ENCODE results near the gene RELT.

Gene RELT

DNA sequence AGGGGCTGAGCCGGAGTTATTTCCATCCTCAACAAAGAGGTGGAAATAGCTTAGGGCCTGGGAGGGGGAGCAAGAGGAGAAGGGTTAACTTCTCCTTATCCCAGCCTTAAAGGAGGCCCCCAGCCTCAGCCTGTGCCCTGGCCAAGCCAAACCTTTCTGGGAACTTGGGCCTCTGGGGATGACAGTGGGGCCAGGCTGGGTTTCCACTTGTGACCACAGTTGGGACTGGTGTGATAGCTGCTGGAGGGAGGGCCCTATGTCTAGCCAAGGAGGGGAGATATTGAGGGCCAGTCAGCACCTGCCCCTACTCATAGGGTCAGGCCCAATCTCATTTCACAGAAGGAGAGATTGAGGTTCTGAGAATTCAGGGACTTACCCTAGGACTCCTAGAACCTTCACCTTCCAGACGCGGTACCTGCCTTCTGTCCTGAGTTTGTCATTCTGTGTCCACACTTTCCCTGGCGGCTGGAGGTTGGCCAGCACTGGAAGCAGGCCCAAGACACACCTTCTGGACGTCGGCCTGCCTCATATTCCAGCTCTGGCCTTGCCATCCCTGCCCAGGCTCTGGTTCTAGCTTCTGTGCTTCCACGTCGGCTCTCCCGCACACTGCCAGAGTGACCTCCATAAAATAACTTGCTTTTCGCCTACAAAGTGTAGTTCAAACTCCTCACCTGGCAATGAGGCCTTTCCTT is 3.1 kb downstream of the RELT start:
- DNase-seq = no peak

DNA sequence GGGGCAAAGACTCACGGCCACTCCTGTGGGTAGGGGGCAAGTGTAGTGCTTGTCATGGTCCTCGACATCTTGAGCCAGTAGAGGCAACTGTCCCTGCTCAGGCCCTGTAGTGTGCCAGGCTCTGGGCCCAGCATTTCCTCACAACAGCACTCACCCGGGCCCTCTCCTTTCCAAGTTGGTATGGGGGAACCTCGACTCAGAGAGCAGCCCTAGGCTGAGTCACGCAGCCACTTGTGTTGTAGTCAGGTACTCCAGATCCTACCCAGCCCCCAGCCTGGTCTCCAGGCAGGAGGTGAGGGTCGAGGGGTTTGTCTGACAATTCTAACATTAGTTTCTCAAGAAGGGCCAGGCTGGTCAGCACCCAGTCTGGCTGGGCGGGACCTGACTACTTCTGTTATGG is 4.1 kb downstream of the RELT start:
- no peak for DNase-seq

DNA sequence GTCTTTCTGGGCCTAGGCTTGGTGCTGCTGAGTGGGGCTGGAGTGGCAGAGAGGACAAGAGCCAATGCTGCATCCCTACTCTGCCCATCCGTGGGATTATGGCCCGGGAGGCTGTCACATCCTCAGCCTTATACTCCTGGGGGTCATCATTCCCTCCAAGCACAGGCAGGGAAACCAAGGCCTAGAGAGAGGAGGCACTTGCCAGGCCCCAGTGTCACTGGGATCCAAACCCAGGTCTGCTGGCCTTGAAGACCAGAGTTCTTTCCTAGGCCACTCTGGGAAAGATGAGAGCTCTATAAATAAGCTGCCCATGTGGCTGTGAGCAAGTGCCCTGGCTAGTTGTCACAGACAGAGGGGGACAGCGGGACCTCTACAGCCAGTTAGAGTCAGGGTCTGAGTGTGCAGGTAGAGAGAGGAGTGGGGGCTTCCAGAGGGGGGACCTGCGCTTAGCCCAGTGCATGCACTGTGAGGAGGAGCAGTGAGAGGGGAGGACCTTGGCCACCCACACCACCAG is 4.8 kb downstream of the RELT start:
- DNase-seq = no peak

DNA sequence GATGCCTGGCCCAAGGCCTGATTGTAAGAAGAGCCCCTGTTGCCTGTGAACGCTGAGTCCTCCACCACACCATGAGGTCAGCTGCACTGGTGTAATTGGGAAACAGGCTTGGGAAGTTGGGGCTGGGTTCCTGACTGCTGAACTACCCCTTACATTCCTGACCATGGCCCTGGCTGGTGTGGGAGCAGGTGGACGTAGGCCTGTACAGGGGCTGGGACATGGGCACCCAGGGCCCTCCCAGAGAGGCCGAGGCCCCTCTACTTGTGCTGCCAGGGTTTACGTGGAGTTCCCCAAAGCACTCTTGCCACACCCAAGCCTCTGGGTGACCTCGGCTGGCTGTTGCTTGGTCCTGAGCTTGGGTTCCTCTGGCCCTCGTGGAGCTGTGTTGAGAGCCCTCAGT is 5.4 kb downstream of the RELT start:
- DNase-seq = no peak

DNA sequence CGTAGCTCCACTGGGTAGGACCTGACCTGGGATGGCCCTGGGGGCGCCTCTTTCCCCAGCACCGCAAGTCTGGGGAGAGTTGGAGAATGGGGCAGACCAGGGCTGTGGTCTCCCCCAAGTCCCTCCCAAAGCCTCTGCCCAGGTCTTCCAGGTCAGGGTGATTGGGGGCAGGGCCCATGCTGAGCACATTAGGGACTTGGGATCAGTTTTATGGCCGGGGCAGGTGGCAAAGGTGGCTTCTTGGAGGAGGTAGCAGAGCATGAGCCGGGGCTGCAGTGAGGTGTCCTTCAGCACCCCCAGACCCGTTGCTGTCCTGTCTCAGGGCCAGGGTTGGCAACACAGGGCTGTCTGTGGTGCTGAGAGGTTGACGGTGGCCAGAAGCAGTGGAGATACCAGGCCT is 6.0 kb downstream of the RELT start:
- DNase-seq = no peak

DNA sequence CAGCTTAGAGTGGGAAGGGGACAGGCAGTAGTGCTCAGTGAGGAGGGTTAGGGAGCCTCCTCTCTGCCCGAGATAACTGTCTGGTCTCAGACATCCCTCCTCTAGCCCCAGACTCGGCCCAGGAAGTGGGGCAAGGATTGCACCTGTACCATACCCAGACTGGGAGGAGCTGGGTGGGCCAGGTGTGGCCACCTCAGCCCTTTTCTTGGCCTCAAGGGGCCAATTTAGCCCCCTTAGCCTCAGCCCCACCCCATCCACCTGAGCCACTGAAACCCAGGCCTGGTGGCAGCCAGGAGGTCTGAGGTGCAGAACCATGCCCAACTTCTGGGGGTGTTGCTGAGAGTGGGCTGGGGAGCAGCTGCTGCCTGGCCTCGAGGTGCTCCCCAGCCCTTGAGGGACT is 6.5 kb downstream of the RELT start:
- no peak for DNase-seq

DNA sequence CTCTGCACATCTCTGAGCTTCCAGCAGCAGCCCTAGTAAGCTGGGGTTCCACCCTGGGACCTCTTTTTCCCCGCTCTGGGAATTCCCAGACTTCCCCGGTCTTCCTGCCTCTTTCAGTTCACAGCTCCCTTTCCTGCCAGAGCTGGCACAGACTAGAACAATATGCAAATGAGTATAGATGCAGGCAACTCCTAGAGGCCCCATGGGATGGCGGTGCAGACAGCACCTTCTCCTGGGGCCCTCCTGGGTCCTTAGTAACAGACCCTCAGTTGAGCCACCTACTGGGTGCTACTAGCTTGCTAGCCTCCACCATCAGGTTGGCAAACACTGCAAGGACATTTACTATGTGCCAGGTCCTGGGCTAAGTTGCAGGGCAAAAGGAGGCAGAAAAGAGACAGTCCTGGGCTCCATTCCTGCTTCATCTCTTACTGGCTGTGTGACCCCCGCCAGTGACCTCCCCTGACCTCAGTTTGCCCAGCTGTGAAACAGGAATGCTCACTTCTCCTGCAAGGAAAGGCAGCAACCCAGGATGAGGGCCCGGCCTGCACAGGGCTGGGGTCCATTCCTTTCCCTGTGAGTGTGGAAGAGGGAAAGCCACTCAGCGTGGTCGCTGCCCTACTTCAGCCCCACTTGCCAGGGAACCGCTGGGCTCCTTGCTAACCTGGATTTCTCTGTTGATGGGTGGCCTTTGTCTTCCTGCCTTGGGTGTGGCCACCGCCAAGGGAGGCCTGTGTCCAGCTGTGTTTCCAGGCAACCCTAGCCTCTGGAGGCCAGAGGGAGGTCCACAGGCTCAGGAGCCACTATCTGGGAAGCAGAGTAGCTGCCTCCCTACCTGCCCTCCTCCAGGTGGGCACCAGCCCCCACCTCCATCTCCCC is 7.3 kb downstream of the RELT start:
- DNase-seq = no peak

DNA sequence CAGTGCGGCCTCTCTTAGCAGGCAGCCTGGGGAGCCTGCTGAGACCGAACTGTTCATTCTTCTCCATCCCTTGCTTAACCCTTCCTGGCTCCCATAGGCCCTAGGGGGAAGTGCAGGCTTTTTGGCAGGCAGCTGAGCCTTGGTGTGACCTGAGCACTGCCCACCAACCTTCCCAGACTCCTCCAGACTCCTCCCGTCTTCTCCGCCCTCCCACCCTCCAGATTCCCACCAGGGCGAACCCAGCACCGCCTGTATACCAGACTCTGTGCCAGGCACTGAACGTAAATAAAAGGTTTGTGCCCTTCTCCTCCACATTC is 7.9 kb downstream of the RELT start:
- DNase-seq = no peak

DNA sequence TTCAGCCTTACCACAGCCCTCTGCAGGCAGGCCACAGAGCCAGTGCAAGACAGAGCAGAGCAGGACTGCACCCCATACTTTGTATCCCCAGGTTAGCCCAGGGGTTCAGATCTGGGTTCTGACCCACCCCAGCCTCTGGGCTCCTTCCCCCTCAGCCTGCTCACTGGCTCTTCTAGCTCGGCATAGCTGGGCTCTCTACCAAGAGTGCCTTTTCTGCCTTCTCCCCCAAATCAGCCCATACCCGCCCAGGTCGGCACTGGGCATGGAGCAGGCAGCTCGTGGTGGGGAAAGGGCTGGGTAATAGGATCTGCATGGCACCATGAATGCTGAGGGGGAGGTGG is 8.3 kb downstream of the RELT start:
- no peak for DNase-seq

DNA sequence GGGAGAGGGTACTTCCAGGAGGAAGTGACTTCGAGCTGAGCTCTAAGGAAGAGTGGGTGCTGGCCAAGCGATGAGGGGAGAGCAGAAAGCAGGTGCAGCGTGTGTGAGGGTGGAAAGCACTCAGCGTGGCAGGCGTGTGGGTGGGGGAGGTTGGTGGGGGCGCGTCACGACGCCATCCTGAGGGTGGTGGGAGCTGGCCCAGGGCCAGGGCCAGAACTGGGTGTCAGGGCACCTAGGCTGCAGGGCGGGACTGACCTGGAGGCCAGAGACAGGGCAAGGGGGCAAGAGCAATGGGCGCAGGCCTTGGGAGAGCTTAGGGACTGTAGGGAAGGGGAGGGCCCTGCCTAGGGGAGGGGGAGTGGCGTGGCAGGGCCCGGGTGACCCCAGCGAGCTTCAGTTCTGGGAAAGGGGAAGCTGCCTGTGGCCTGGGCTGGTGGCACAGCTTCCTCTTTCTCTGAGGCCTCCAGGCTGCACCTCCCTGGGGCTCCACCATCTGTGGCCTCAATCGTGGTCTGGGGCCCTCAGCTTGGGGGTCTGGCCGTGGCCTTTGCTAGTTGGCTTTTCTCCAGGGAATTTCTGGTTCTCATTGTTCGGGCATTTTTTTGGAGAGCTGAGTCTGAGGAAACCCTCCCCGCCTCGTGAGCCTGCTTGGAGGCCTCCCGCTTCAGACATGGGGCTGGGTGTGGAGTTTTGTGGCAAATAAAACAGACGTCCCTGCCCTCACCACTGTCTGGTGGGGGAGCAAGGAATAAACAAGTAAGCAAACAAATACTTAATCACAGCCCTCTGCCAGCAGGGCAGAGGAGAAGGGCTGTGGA is 8.9 kb downstream of the RELT start:
- peak; percentile 55 for DNase-seq

DNA sequence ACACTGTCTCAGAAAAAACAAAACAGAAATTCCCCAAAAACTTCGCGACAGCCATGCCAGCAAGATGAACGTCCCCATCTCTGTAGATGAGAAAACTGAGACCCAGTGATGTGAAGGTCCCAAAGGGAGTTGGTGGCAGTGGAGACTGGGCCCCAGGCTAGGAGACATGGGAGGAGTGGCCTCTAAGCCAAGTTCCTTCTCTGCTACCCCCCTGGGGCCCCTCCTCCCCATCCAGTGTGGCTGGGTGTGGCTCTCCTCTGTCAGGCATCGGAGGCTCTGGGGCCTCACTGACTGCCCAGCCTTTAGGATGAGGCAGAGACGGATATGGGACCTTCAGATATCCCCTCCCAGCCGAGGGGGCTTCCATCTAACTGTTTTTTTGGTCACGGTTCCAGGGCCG is 9.8 kb downstream of the RELT start:
- no peak for DNase-seq

DNA sequence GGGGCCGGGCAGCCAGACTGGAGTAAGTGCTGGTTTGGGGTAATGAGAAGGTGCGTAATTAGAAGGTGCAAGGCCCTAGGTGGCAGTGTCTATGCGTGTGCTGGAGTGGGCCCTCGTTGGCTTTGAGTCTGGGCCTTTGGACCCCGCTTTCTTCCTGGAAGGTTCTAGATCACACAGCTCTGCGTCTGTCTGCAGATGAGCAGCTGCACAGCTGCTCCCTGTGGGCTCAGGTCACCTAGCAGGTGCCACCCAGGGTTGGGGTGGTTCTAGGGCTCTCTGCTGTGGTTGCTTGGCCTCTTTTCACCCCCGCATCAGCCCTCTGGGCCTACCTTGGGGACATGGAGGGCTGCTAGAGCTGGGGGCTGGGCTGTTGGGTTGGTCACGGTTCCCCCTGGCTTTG is 10.3 kb downstream of the RELT start:
- DNase-seq = no peak

DNA sequence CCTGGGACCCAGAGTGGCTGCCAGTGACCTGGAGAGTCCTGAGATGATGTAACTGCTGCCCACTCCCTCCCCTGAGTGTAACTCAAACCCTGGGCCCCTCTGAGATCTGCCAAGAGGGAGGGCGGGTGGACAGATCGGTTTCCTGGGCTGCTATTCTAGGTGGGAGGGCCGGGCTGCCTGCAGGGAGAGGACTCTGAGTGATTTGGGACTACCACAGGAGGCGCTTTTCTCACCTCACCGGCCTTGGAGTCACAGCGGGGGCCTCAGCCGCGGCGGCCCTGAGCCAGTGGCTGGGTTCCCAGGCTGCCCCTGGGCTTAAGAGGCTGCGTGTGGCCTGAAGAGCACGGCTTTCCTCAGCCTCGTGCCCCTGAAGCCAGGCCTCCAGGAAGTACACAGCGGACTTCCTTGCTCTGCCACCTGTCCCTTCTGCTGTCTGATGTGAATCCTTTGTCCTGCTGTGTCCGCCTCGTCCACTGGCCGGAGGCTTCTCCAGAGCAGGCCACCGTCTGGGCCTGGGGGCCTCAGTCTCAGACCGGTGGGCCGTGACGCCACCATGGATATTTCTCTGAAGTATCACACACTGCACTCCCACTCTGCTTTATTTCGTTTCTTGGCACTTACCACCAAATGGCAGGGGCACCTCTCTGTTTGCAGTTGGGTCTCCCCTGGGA is 11.5 kb downstream of the RELT start:
- DNase-seq = no peak

DNA sequence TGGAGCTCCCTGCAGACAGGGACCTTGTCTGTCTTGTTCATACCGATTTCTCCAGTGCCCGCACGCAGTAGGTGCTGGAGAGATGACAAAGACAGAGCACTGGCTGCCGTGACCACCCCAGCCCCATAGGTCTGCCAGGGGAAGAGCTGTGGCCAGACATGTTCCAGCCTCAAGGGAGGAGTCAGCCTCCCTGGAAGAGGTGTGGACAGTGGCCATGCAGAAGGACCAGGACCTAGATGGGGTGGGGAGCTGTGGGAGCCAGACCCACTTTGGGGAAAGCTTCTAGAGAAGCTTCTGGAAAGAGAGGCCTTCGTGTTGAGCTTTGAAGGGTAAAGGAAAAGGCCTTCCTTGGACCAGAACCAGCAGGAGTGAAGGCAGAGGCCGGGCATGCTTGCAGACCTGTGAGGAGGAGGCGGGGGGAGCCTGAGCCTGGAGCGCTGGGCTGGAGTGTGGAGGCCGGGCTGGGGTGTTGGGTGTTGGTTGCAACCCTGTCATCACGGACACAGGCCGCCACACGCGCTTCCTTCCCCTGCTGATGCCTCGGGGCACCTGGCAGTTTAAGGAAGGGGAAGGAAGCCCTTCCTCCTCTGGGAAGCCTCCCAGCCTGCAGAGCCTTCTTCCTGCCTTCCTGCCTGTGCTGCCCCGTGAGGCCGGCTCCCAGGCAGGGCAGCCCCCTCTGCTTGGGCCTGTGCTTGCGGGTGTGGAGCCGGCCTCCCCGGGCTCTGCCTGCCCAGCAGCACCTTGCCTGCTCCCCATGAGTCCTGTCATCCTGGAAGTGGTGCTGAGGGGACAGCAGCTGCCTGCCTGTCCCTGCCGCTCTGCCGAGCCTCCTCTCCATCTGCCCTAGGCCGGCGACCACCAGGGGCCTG is 12.3 kb downstream of the RELT start:
- no peak for DNase-seq

DNA sequence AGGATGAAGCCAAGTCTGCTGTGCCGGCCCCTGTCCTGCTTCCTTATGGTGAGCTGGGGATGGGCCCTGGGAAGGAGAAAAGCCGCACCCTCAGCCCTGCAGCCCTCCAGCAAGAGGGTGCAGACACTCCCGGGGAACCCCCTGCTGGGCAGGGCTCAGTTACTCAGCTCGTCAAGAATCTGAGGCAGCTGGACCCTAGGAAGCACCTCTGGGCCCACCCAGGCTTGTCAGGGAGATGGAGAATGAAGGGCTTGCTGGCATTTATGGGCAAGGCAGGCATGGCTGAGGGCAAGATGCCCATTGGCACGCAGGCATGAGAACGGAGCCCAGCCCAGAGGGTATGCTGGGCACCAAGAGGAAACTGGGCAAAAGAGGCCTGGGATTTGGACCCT is 12.9 kb downstream of the RELT start:
- no peak for DNase-seq

DNA sequence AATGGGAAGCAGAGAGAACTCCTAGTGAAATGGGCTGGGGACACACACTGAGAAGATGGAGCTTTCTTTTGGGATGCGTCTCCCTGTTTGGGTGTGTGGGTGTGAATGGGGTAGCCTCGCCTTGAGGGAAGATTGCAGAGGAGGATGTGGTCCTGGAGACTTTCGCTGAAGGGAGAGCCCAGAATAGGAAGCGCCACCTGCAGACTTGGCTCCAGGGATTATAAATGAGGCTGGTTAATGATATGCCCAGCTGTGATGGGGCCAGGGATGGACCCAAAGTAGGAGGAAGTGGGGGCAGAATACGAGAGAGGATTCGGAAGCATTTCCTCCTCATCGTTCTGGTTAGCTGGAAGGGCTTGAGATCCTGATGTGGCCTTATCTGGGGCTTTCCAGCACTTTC is 13.7 kb downstream of the RELT start:
- DNase-seq = no peak

DNA sequence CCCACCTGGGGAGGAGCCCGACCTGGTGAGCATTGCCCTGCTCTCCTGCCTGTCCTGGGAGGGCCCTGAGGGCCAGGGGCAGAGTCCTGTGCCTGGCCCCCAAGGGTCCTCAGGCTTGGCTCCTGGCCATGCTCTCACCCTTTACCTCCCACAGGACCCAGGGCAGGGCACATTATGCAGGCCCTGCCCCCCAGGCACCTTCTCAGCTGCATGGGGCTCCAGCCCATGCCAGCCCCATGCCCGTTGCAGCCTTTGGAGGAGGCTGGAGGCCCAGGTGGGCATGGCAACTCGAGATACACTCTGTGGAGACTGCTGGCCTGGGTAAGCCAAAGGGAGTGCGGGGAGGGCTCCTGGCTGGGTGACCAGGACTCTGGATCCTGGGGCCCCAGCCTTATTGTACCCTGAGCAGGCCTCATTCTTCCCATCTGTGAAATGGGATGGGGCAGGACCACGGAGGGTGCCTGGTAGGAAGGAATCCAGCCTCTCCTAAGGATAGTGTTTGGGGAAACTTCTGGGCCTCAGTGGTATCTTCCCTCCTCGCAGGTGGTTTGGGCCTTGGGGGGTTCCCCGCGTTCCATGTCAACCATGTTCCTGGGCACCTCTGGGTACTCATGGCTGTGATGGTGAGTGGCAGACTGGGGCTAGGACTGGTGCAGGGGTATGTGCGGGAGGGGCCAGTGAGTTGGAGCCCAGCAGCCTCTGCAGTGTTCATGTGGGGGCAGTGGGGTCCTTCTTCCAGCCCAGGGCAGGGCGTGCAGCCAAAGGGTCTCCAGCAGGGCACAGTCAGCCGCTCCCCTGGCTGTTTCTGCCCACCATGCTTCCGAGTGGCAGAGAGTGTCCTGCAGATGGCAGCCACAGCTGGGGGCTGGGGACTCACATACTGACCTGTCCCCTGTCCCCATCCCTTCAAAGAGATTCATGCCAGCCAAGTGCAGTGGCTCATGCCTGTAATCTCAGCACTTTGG is 14.7 kb downstream of the RELT start:
- DNase-seq = no peak

DNA sequence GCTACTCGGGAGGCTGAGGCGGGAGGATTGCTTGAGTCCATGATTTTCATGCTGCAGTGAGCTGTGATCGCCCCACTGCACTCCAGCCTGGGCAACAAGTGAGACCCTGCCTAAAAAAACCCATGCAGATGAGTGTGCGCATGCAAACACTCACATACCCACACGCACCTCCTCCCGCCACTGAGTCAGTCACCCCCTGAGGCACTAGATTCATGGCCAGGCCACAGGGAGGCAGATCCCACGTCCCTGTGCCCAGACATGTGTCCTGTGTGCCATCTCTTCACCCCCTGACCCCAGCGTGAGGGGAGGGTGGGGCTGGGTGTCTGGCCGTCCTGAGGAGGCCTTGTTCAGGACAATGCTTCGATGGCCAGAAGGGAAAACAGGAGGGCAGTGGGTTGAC is 15.5 kb downstream of the RELT start:
- DNase-seq = no peak

DNA sequence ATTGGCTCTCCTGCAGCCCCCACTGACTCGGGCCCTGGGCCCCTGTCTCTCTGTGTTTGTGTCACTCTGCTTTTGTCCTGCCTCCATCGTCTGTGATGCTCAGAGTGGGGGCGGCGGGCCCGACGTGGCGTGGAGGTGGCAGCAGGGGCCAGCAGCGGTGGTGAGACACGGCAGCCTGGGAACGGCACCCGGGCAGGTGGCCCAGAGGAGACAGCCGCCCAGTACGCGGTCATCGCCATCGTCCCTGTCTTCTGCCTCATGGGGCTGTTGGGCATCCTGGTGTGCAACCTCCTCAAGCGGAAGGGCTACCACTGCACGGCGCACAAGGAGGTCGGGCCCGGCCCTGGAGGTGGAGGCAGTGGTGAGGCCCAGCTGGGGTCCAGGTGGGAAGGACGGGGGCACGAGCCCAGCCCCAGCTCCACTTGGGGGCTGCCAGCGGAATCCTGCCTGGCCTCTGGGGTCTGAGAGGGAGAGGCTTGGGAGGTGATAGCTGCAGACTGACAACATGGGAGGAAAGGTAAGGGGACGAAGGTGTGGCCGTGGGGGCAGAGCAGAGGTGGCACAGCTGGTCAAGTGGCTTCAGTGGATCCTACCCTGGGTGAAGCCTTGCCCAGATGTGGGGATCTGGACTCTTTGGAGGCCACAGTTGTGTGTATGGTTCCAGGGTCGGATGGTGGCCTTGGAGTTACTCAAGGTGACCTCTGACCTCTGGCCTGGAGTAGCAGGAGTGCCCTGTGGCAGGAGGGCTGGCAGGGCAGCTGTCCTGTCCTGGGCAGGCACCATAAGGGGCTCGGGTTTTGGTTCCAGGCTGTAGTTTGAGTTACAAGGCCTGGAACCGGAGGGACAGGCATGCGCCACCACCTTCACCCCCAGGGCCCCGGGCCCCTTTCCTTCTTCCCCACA is 16.2 kb downstream of the RELT start:
- no peak for DNase-seq

DNA sequence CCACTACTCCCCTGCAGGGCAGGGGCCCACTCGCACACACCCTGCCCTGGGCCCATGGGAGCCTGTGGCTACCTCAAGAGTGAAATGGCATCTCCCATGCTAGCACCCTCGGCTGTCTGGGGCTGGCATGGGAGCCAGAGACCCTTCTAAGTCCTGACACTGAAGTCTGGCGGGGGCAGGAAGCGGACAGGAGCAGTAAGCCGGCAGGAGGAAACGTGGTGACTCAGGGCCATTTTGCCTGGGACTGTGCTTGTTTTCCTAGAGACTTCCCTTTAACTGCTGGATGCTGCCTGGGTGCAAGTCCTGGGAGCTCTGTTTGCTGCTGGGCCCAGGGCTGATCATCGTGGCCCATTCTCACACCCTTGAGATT is 16.8 kb downstream of the RELT start:
- no peak for DNase-seq

All from activated CD4-positive, alpha-beta T cell treated with anti-CD3 and anti-CD28 coated beads, Interleukin-10, Interleukin-2, amounts not matched to agents 100 ng/mL and 50 ng/mL, durations not matched to agents 16 hours and 8 hours (primary cell).